ENCODE results near the gene NDUFB11.

NDUFB11 gene

DNA sequence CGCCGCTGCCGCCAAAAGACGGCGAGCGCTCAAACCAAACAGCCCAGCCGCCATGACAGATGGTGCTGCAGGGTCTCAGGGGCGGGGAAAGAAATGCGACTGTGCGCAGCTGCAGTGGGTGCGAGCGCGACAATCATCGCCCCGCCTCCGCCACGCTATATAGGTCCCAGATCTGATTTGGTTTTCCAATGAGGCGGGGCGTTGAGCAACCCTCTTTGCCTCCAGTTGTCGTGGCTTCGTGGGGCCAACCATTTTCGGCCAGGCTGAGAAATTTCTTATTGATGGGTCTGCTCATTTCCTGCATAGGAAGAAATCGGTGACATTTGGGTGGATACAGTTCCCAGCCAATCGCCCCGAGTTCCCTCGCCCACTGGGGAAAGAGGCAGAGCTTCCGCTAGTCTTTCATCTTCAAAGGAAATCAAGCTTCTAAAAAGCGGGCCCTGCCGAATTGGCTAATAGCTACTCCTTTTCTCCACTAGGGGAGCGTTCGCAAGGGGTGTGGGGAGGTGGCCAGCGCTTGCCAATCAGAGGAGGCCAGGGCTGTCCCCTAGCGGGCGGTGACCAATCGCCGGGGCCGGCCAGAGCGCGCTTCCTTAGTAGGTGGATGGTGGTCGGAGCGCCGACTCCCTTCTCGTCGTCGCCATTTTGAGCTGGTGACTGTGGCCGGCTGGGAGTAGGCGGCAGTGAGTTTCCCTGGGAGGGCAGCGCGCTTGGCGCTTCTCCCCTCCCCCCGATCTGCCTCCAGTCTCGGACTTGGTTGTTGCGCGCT lies at the start of gene NDUFB11, which contains the start of gene RBM10:
NDUFB11 (minus strand) TSS at position 77 of the 769 bp plus-strand sequence; CDS start at position 54, 23 bp downstream.
RBM10 (plus strand) TSS at position 596 of the 769 bp plus-strand sequence. CDS start 2,261 bp downstream, outside the sequence.
- peak within 1 kb of the TSS; percentile 100; the same call in 1 of the 2 replicates for H3K4me3 ChIP-seq (ENCODE audit: low read length)
- H3K27me3 ChIP-seq (ENCODE audit: control insufficient read depth, insufficient read depth, low read length), result no peaks in the 10 kb centered on the region
- no peak within 1 kb of the TSS for H3K27ac ChIP-seq (ENCODE audit: low read length)
- H3K36me3 ChIP-seq (ENCODE audit: control insufficient read depth, insufficient read depth, low read length), result peaks cover 10% of the 10 kb centered on the region; the same call in 1 of the 2 replicates
- H3K4me1 ChIP-seq (ENCODE audit: control insufficient read depth, insufficient read depth, low read length), result peaks cover 5% of the 10 kb centered on the region; the same call in 1 of the 2 replicates
- no peaks in the 10 kb centered on the region for H3K9me3 ChIP-seq (ENCODE audit: control insufficient read depth, insufficient read depth, low read length)
- no CpG with 5 or more reads among the region's 54 CpGs for WGBS (ENCODE audit: insufficient coverage, insufficient read length)
- DNase-seq (ENCODE audit: low read depth, low spot score), result peak; percentile 41

GRCh38 chrX:47193475-47194193 lies 49.1 kb upstream of the NDUFB11 start, which contains the start of gene UBA1:
UBA1 (plus strand) TSS chrX:47193829; CDS start chrX:47198803, 4,974 bp downstream.
- H3K4me3 ChIP-seq (ENCODE audit: low read length), result peak within 1 kb of the TSS; percentile 97; the same call in 1 of the 2 replicates
- H3K9me3 ChIP-seq (ENCODE audit: control insufficient read depth, insufficient read depth, low read length), result no peaks in the 10 kb centered on the region
- peaks cover 6% of the 10 kb centered on the region for H3K36me3 ChIP-seq (ENCODE audit: control insufficient read depth, insufficient read depth, low read length)
- no peak within 1 kb of the TSS for H3K27ac ChIP-seq (ENCODE audit: low read length)
- no peaks in the 10 kb centered on the region for H3K27me3 ChIP-seq (ENCODE audit: control insufficient read depth, insufficient read depth, low read length)
- WGBS (ENCODE audit: insufficient coverage, insufficient read length), result no CpG with 5 or more reads among the region's 50 CpGs
- peaks cover 4% of the 10 kb centered on the region; the same call in 1 of the 2 replicates for H3K4me1 ChIP-seq (ENCODE audit: control insufficient read depth, insufficient read depth, low read length)
- peak; percentile 77 for DNase-seq (ENCODE audit: low read depth, low spot score)

DNA sequence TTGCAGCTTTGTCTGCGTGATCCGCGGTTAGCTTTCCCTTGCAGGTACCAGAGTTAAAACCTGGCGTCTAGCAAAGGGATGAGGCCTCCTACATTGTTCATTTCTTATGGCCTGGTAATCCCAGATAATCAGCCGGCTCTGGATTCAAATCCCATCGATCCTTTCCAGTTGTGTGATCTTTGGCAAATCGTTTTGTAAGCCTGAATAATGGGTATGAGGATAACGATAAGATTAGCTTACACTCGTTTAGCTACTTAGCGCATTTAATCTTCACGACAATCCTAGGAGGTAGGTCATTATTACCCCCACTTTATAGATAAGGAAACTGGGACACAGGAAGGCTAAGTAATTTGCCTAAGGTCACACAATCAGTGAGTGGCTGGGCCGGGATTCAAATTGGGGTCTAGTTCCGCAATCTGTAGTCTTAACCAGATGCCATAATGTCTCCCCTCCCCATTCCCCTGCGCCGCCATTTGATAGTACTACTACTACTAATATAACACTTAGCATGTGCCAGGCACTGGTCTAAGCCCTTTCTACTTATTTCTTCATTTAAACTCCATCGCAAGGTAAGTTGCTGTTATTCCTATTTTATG lies 47.4 kb upstream of the NDUFB11 start:
- H3K4me3 ChIP-seq (ENCODE audit: low read length), result peak overlapping the region; percentile 70; the same call in 1 of the 2 replicates
- H3K27ac ChIP-seq (ENCODE audit: low read length), result no peak overlapping the region
- no CpG with 5 or more reads among the region's 16 CpGs for WGBS (ENCODE audit: insufficient coverage, insufficient read length)

DNA sequence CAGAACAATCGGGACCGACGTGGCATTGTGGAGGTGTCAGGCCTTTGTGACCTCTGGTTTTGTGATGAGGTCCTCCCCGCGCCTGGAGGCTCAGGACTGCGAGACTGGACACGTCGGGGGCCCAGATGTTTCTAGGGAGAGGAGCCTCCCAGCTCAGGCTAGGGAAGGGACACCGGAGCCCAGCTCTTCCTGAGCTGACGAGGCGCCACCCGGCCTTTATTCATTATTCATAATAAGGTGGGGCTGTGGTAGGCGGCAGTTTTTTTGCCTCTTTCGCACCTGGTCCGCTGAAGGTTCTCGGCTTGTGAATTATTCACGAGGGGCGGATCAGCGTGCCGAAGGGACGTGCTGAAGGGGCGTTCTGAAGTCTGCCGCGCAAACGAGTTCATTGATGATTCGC lies 46.8 kb upstream of the NDUFB11 start:
- Histone ChIP-seq H3K9me3 (ENCODE audit: control insufficient read depth, insufficient read depth, low read length) (no peaks in the 10 kb centered on the region), H3K27ac (ENCODE audit: low read length) (no peak overlapping the region), H3K27me3 (ENCODE audit: control insufficient read depth, insufficient read depth, low read length) (no peaks in the 10 kb centered on the region), H3K36me3 (ENCODE audit: control insufficient read depth, insufficient read depth, low read length) (peaks cover 2% of the 10 kb centered on the region; the same call in 1 of the 2 replicates), H3K4me3 (ENCODE audit: low read length) (peak overlapping the region; percentile 70), H3K4me1 (ENCODE audit: control insufficient read depth, insufficient read depth, low read length) (peaks cover 4% of the 10 kb centered on the region; the same call in 1 of the 2 replicates)
- no CpG with 5 or more reads among the region's 26 CpGs for WGBS (ENCODE audit: insufficient coverage, insufficient read length)
- no peak for DNase-seq (ENCODE audit: low read depth, low spot score)

More for the DNA sequence above, 47.4 kb upstream of the NDUFB11 start:
- peaks cover 4% of the 10 kb centered on the region; the same call in 1 of the 2 replicates for H3K4me1 ChIP-seq (ENCODE audit: control insufficient read depth, insufficient read depth, low read length)
- DNase-seq (ENCODE audit: low read depth, low spot score), result no peak
- H3K27me3 ChIP-seq (ENCODE audit: control insufficient read depth, insufficient read depth, low read length), result no peaks in the 10 kb centered on the region
- peaks cover 2% of the 10 kb centered on the region; the same call in 1 of the 2 replicates for H3K36me3 ChIP-seq (ENCODE audit: control insufficient read depth, insufficient read depth, low read length)
- H3K9me3 ChIP-seq (ENCODE audit: control insufficient read depth, insufficient read depth, low read length), result no peaks in the 10 kb centered on the region

DNA sequence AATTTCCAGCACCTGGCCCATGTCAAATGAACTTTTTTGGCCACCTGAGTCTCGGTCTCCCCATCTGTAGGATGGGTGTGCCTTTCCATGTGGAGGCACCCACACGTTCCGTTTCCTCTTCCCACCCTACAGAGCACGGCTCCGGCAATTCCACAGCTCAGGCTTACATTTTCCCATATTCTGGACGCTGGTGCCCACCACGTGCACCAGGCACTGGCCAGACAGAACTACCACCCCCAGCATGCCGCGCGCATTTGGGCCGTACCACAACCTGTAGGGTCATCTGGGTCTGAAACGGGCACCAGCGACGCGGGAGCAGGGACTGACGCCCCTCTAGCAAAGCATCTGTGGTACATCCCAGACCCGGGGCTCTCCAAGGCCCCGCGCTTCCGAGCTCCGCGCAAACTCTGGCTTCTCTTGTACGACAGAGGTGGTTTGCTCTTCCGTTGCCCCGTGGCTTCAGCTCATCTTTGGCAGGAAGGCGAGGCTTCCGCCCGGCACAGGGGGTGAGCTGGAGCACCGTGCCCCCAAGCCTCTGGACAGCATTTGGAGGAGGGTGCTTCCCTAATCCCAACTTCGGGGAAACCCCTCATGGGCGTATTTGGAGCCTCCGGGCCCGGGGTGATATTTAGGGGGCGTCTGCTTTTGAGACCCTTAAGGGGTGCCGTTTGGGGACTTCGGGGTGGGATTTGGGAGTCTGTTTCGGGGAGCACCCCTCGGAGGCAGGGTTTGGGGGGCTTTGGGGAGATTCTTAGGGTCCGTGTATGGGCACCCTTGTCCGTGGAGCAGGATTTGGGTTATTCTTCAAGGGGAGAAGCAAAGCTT lies 46.2 kb upstream of the NDUFB11 start:
- H3K27ac ChIP-seq (ENCODE audit: low read length), result no peak overlapping the region
- WGBS (ENCODE audit: insufficient coverage, insufficient read length), result no CpG with 5 or more reads among the region's 40 CpGs
- peak; percentile 50 for DNase-seq (ENCODE audit: low read depth, low spot score)

GRCh38 chrX:47189906-47190305 lies 45.4 kb upstream of the NDUFB11 start:
- no CpG with 5 or more reads among the region's 19 CpGs for WGBS (ENCODE audit: insufficient coverage, insufficient read length)
- H3K27me3 ChIP-seq (ENCODE audit: control insufficient read depth, insufficient read depth, low read length), result no peaks in the 10 kb centered on the region
- no peak overlapping the region for H3K27ac ChIP-seq (ENCODE audit: low read length)
- no peaks in the 10 kb centered on the region for H3K9me3 ChIP-seq (ENCODE audit: control insufficient read depth, insufficient read depth, low read length)
- H3K36me3 ChIP-seq (ENCODE audit: control insufficient read depth, insufficient read depth, low read length), result peaks cover 10% of the 10 kb centered on the region
- no peak for DNase-seq (ENCODE audit: low read depth, low spot score)
- H3K4me1 ChIP-seq (ENCODE audit: control insufficient read depth, insufficient read depth, low read length), result peaks cover 4% of the 10 kb centered on the region; the same call in 1 of the 2 replicates
- no peak overlapping the region for H3K4me3 ChIP-seq (ENCODE audit: low read length)

More for the DNA sequence above, 46.2 kb upstream of the NDUFB11 start:
- peaks cover 4% of the 10 kb centered on the region; the same call in 1 of the 2 replicates for H3K4me1 ChIP-seq (ENCODE audit: control insufficient read depth, insufficient read depth, low read length)
- no peaks in the 10 kb centered on the region for H3K9me3 ChIP-seq (ENCODE audit: control insufficient read depth, insufficient read depth, low read length)
- peaks cover 7% of the 10 kb centered on the region for H3K36me3 ChIP-seq (ENCODE audit: control insufficient read depth, insufficient read depth, low read length)
- H3K4me3 ChIP-seq (ENCODE audit: low read length), result peak overlapping the region; percentile 70
- no peaks in the 10 kb centered on the region for H3K27me3 ChIP-seq (ENCODE audit: control insufficient read depth, insufficient read depth, low read length)

DNA sequence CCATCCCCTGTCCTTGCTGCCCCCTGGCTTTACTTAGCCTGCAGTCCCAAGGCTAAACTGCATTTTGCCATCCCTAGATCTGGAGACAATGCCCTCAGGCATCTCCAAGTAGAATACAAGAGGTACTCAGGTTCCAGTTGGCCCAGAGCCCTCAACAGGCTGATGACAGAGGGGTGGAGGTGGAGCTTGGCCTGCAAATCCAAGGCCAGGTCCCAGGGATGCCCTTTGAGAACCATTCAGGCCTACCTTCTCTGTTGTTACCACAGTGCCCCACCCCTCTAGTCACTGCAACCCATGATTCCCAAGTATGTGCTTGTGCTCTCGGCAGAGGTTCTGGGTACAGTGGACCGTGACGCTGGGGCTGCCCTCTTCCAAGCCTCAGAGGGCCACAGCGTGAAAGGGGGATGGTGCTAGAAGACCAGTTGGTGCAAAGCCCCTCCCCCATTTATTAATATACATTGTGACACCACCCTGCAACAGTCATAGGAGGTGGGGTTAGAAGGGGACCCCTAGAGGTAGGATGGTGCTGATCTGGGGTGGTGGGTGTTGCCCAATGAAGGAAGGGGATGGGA lies 42.7 kb upstream of the NDUFB11 start:
- Histone ChIP-seq H3K4me1 (ENCODE audit: control insufficient read depth, insufficient read depth, low read length) (peaks cover 2% of the 10 kb centered on the region; the same call in 1 of the 2 replicates), H3K36me3 (ENCODE audit: control insufficient read depth, insufficient read depth, low read length) (peaks cover 13% of the 10 kb centered on the region), H3K9me3 (ENCODE audit: control insufficient read depth, insufficient read depth, low read length) (no peaks in the 10 kb centered on the region), H3K4me3 (ENCODE audit: low read length) (no peak overlapping the region), H3K27me3 (ENCODE audit: control insufficient read depth, insufficient read depth, low read length) (no peaks in the 10 kb centered on the region), H3K27ac (ENCODE audit: low read length) (no peak overlapping the region)
- DNase-seq (ENCODE audit: low read depth, low spot score), result no peak
- WGBS (ENCODE audit: insufficient coverage, insufficient read length), result no CpG with 5 or more reads among the region's 4 CpGs

- Histone ChIP-seq H3K36me3 (ENCODE audit: control insufficient read depth, insufficient read depth, low read length) (peaks cover 21% of the 10 kb centered on the region), H3K27me3 (ENCODE audit: control insufficient read depth, insufficient read depth, low read length) (no peaks in the 10 kb centered on the region), H3K4me3 (ENCODE audit: low read length) (no peak overlapping the region), H3K27ac (ENCODE audit: low read length) (no peak overlapping the region), H3K4me1 (ENCODE audit: control insufficient read depth, insufficient read depth, low read length) (peaks cover 2% of the 10 kb centered on the region; the same call in 1 of the 2 replicates), H3K9me3 (ENCODE audit: control insufficient read depth, insufficient read depth, low read length) (no peaks in the 10 kb centered on the region)
- DNase-seq (ENCODE audit: low read depth, low spot score), result no peak
- WGBS (ENCODE audit: insufficient coverage, insufficient read length), result no CpG with 5 or more reads among the region's 27 CpGs
Measured at GRCh38 chrX:47186096-47186740, 41.7 kb upstream of the NDUFB11 start.

- WGBS (ENCODE audit: insufficient coverage, insufficient read length), result no CpG with 5 or more reads among the region's 17 CpGs
- Histone ChIP-seq H3K9me3 (ENCODE audit: control insufficient read depth, insufficient read depth, low read length) (no peaks in the 10 kb centered on the region), H3K4me3 (ENCODE audit: low read length) (no peak overlapping the region), H3K27me3 (ENCODE audit: control insufficient read depth, insufficient read depth, low read length) (no peaks in the 10 kb centered on the region), H3K27ac (ENCODE audit: low read length) (no peak overlapping the region), H3K4me1 (ENCODE audit: control insufficient read depth, insufficient read depth, low read length) (no peaks in the 10 kb centered on the region), H3K36me3 (ENCODE audit: control insufficient read depth, insufficient read depth, low read length) (peaks cover 26% of the 10 kb centered on the region)
- no peak for DNase-seq (ENCODE audit: low read depth, low spot score)
Measured at GRCh38 chrX:47185241-47185640, 40.7 kb upstream of the NDUFB11 start.

Measured in iPS DF 6.9 (cell line).